Mucosa of descending colon (tissue), 3 donors: Measurements from ENCODE around the gene NELL1. TPM values are rescaled to one million over a fixed set of nuclear protein-coding genes. Genes with fewer than 3 reads are reported as not detected.

Source experiments
- ATAC-seq: fragments of 200-7000 bp; cut with Tn5 transposase; one replicate; pipeline ENCODE4 v1.9.1; 2020; ENCODE audit warnings: mild to moderate bottlenecking, moderate library complexity
- DNase-seq, 3 donors: peaks; one replicate each; pipeline ENCODE4 v3.0.0-alpha.2; 2020
- H3K36me3 ChIP-seq: fragments of 200-600 bp; one replicate; pipeline ENCODE4 v1.8.0; 2021; ENCODE audit warnings: low read depth, mild to moderate bottlenecking
- H3K4me1 ChIP-seq: fragments of 200-600 bp; one replicate; pipeline ENCODE4 v1.8.0; 2021; ENCODE audit warnings: low read depth, mild to moderate bottlenecking
- H3K4me3 ChIP-seq: fragments of 200-600 bp; one replicate; pipeline ENCODE4 v1.8.0; 2021; ENCODE audit warnings: mild to moderate bottlenecking
- H3K9me3 ChIP-seq: fragments of 200-600 bp; one replicate; pipeline ENCODE4 v1.8.0; 2021; ENCODE audit warnings: mild to moderate bottlenecking
- CTCF ChIP-seq: fragments of 200-600 bp; IDR thresholded peaks from one replicate; pipeline ENCODE4 v1.8.0; 2022; ENCODE audit warnings: antibody characterized with exemption, mild to moderate bottlenecking
- intact Hi-C, 2 donors: fragments of 100-400 bp; cut with DNase I in 1 of 2; cut with micrococcal nuclease in 1 of 2; formaldehyde crosslinking; loops; one replicate each; pipeline versions ENCODE4 v1.11.0 to v1.11.1; 2022; cut with DNase I, micrococcal nuclease
- total RNA-seq, 3 donors: library from RNA; stranded (reverse); fragmentation: NEBNext Ultra II Directional in 2 of 3; extraction: Animal tissue kit (Norgen Biotek cat#: 25700) in 2 of 3; gene quantifications; one replicate each; pipeline versions ENCODE4 v1.2.1 to v1.2.4, GENCODE V29; 2021 to 2023
- donor health status: DM: no; HTN: no; CAD: no; lungs with moderate emphysema.
- donor health status: DM: no; HTN: no; CAD: no.
- donor health status: DM: no; HTN: yes; CAD: no.

NELL1 gene
- total RNA-seq, 3 donors from 2014 or later, result 0.20 to 0.73 (median 0.31) TPM

GRCh38 chr11:21350613-21351012 lies 681.2 kb downstream of the NELL1 start:
- Histone ChIP-seq H3K4me1 (no peaks in the 10 kb centered on the region), H3K9me3 (peaks cover 2% of the 10 kb centered on the region), H3K4me3 (no peak overlapping the region), H3K36me3 (no peaks in the 10 kb centered on the region)
- no peak for ATAC-seq
- no peak for TF ChIP-seq CTCF
- no peak for DNase-seq
- intact Hi-C loops, result loop anchor here in 1 of 2 donors (2.0 kb wide), 1 partner anchor 28 kb away; no protein-coding TSS in a partner anchor

DNA sequence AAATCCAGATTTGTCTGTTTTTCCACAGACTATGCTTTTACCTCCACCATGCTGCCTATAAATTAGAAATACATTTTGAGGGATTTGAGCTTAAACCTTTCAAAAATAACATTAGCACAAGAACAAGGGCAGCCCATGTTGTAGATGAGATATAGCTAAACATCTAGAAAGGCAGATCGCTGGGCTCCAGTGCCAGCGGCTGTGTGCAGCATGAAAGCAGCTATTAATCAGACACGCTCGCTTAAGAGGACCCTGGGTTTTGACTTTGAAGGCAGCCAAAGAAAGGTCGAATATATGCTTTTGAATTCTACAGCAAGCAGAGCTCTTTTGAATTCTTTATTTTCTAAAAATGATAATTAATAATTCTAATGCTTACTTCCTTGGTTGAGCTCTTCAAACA lies 684.0 kb downstream of the NELL1 start:
- no peak overlapping the region for H3K4me3 ChIP-seq
- no peaks in the 10 kb centered on the region for H3K4me1 ChIP-seq
- no peaks in the 10 kb centered on the region for H3K9me3 ChIP-seq
- ATAC-seq (no peak), DNase-seq (no peak)
- intact Hi-C loops, result no loop called here
- no peaks in the 10 kb centered on the region for H3K36me3 ChIP-seq
- no peak for TF ChIP-seq CTCF

- H3K4me3 ChIP-seq, result no peak overlapping the region
- intact Hi-C loops, result no loop called here
- peaks cover 35% of the 10 kb centered on the region for H3K9me3 ChIP-seq
- H3K36me3 ChIP-seq, result no peaks in the 10 kb centered on the region
- TF ChIP-seq CTCF, result no peak
- ATAC-seq (no peak), DNase-seq (no peak)
- H3K4me1 ChIP-seq, result no peaks in the 10 kb centered on the region
Observed at GRCh38 chr11:21364866-21365624, 695.7 kb downstream of the NELL1 start.

- Histone ChIP-seq H3K4me3 (no peak overlapping the region), H3K4me1 (no peaks in the 10 kb centered on the region), H3K9me3 (peaks cover 5% of the 10 kb centered on the region), H3K36me3 (no peaks in the 10 kb centered on the region)
- ATAC-seq, result no peak
- intact Hi-C loops, result no loop called here
- TF ChIP-seq CTCF, result no peak
- DNase-seq, result no peak
Observed at GRCh38 chr11:21369947-21370346, 700.6 kb downstream of the NELL1 start.

DNA sequence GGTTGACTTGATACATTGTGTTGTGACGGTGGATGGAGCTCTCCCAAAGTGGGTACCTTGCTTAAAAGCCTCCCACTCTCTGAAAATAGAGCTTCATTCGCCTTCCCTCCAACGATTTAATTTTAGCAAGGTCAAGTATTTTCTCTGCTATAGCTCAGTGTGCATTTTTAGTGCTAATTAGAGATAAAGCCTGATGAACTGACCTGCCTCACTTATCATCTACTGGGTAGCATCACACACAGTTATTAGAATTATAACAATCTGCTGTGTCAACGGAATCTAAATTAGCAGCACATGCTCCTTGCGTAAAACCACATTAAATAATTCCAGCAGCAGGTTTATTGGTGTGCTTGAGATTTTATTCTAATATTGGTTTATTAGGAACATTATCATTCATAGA lies 701.7 kb downstream of the NELL1 start:
- H3K36me3 ChIP-seq, result no peaks in the 10 kb centered on the region
- no peaks in the 10 kb centered on the region for H3K9me3 ChIP-seq
- H3K4me1 ChIP-seq, result no peaks in the 10 kb centered on the region
- DNase-seq, result no peak
- intact Hi-C loops, result no loop called here
- no peak overlapping the region for H3K4me3 ChIP-seq
- no peak for ATAC-seq
- TF ChIP-seq CTCF, result no peak

DNA sequence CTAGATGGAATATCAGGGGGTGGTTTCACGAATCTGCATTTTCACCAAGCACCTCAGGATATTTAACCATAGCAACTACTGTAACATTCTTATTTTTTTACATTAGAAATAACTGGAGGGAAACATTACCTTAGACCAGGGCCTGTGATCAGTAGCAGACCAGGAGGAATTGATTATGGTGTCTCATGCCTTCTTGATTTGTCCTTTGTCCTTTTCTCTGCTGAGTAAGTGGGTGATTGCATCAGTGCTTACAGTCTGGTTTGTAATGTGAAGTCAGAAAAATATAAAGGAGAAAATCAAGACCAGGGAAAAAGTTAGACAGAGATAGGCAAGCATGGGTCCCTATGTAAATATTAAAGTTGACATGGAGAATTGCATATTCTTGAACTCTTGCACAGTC lies 703.3 kb downstream of the NELL1 start:
- no peaks in the 10 kb centered on the region for H3K9me3 ChIP-seq
- intact Hi-C loops, result no loop called here
- ATAC-seq, result no peak
- H3K36me3 ChIP-seq, result no peaks in the 10 kb centered on the region
- H3K4me1 ChIP-seq, result no peaks in the 10 kb centered on the region
- no peak overlapping the region for H3K4me3 ChIP-seq
- DNase-seq, result no peak
- no peak for TF ChIP-seq CTCF
